ENCODE results near the gene TELO2.

Gene TELO2

GRCh38 chr16:1530349-1530882, 37.3 kb downstream of the TELO2 start:
- Histone ChIP-seq H3K27ac (ENCODE audit: extremely low read depth, low read depth, low read length) (no peak overlapping the region), H3K36me3 (ENCODE audit: control insufficient read depth in 2 of 2, insufficient read depth in 1 of 2, low read length in 2 of 2) (no peaks in the 10 kb centered on the region), H3K4me3 (ENCODE audit: low read depth, low read length) (no peak overlapping the region), H3K9me3 (ENCODE audit: control insufficient read depth, insufficient read depth, low read depth, low read length) (no peaks in the 10 kb centered on the region), H3K4me1 (ENCODE audit: control insufficient read depth, insufficient read depth, low read length) (no peaks in the 10 kb centered on the region)
- ChIA-PET CTCF (no interaction called here), POLR2A (no interaction called here)
- TF ChIP-seq ZNF362 (tag by site-specific recombination; IDR thresholded peaks at IDR 0.05) (no peak), ZNF48 (tag by site-specific recombination; IDR thresholded peaks at IDR 0.05) (no peak), ZBTB48 (tag by site-specific recombination; IDR thresholded peaks at IDR 0.05) (no peak), ZNF24 (tag by site-specific recombination; IDR thresholded peaks at IDR 0.05) (no peak), GLIS2 (tag by site-specific recombination; IDR thresholded peaks at IDR 0.05) (no peak), ZNF658 (tag by site-specific recombination; IDR thresholded peaks at IDR 0.05) (no peak), REPIN1 (tag by site-specific recombination; IDR thresholded peaks at IDR 0.05; ENCODE audit: low read depth) (no peak), ZSCAN18 (tag by site-specific recombination; IDR thresholded peaks at IDR 0.05) (no peak), BCL6B (tag by site-specific recombination; IDR thresholded peaks at IDR 0.05) (no peak), PRDM10 (tag by site-specific recombination; IDR thresholded peaks at IDR 0.05) (no peak), ZNF175 (tag by site-specific recombination; IDR thresholded peaks at IDR 0.05) (no peak), BCL11B (tag by site-specific recombination; IDR thresholded peaks at IDR 0.05; ENCODE audit: low read depth) (no peak)

- ChIA-PET POLR2A (no interaction called here), CTCF (no interaction called here)
- no peak overlapping the region for H3K27ac ChIP-seq (ENCODE audit: extremely low read depth, low read depth, low read length)
- no peaks in the 10 kb centered on the region for H3K4me1 ChIP-seq (ENCODE audit: control insufficient read depth, insufficient read depth, low read length)
- H3K36me3 ChIP-seq (ENCODE audit: control insufficient read depth in 2 of 2, insufficient read depth in 1 of 2, low read length in 2 of 2) = no peaks in the 10 kb centered on the region
- H3K4me3 ChIP-seq (ENCODE audit: low read depth, low read length) = no peak overlapping the region
- no peaks in the 10 kb centered on the region for H3K9me3 ChIP-seq (ENCODE audit: control insufficient read depth, insufficient read depth, low read depth, low read length)
- TF ChIP-seq SALL2 (tag by site-specific recombination; IDR thresholded peaks at IDR 0.05; ENCODE audit: borderline replicate concordance) (no peak), ZNF664 (tag by site-specific recombination; IDR thresholded peaks at IDR 0.05) (no peak), ZNF529 (tag by site-specific recombination; IDR thresholded peaks at IDR 0.05; ENCODE audit: insufficient replicate concordance) (no peak), ZNF280C (tag by site-specific recombination; IDR thresholded peaks at IDR 0.05) (no peak), ZIC2 (tag by site-specific recombination; IDR thresholded peaks at IDR 0.05) (no peak), ZSCAN18 (tag by site-specific recombination; IDR thresholded peaks at IDR 0.05) (no peak), ZNF792 (tag by site-specific recombination; IDR thresholded peaks at IDR 0.05) (no peak), KLF1 (tag by site-specific recombination; IDR thresholded peaks at IDR 0.05) (no peak), ZNF791 (tag by site-specific recombination; IDR thresholded peaks at IDR 0.05) (no peak)
Measured at GRCh38 chr16:1530883-1531637, 37.9 kb downstream of the TELO2 start.
